Osteocyte (in vitro differentiated cells): ENCODE measurements around the gene PRKAA1. TPM values are rescaled to one million over a fixed set of nuclear protein-coding genes. Genes with fewer than 3 reads are reported as not detected.
"Not testable (repeated sequence)": the region's sequence is repeated elsewhere in the genome, so short reads cannot be mapped to it uniquely, and the experiment has no call there.

Source experiments
- DNase-seq: peaks from one replicate; pipeline ENCODE4 v3.0.0; 2021; ENCODE audit warnings: mixed read lengths; ENCODE audit not compliant: unreplicated experiment; ENCODE audit errors: extremely low spot score
- H3K27ac Mint-ChIP-seq: one replicate; pipeline ENCODE4 v1.8.0; 2021; ENCODE audit warnings: mild to moderate bottlenecking, mixed read lengths; ENCODE audit not compliant: unreplicated experiment
- H3K27me3 Mint-ChIP-seq: one replicate; pipeline ENCODE4 v1.8.0; 2021; ENCODE audit warnings: mixed read lengths; ENCODE audit not compliant: unreplicated experiment
- H3K36me3 Mint-ChIP-seq: one replicate; pipeline ENCODE4 v1.8.0; 2021; ENCODE audit warnings: mixed read lengths; ENCODE audit not compliant: unreplicated experiment
- H3K4me1 Mint-ChIP-seq: one replicate; pipeline ENCODE4 v1.8.0; 2021; ENCODE audit warnings: mixed read lengths; ENCODE audit not compliant: unreplicated experiment
- H3K4me3 Mint-ChIP-seq: one replicate; pipeline ENCODE4 v1.8.0; 2021; ENCODE audit warnings: mild to moderate bottlenecking, moderate library complexity, mixed read lengths; ENCODE audit not compliant: unreplicated experiment
- H3K9me3 Mint-ChIP-seq: one replicate; pipeline ENCODE4 v1.8.0; 2021; ENCODE audit warnings: mixed read lengths; ENCODE audit not compliant: unreplicated experiment
- CTCF ChIP-seq: fragments of 200-600 bp; sonication (generic); IDR thresholded peaks from 2 replicates; pipeline ENCODE4 v1.5.0; 2021; ENCODE audit warnings: antibody characterized with exemption, mild to moderate bottlenecking, moderate library complexity
- total RNA-seq: library from RNA; stranded (reverse); gene quantifications from 2 replicates; pipeline ENCODE4 v1.2.1, GENCODE V29; 2021

Gene PRKAA1
- total RNA-seq, 1 donor from 2014 or later: 91.1 TPM

GRCh38 chr5:40791715-40792139 lies 6.4 kb downstream of the PRKAA1 start:
- no peak for DNase-seq
- Mint-ChIP-seq H3K4me3 (no peak overlapping the region), H3K27ac (no peak overlapping the region), H3K27me3 (no peaks in the 10 kb centered on the region), H3K36me3 (peaks cover 11% of the 10 kb centered on the region), H3K4me1 (peaks cover 30% of the 10 kb centered on the region), H3K9me3 (peaks cover 10% of the 10 kb centered on the region)
- no peak for TF ChIP-seq CTCF

GRCh38 chr5:40790947-40791593 lies 7.1 kb downstream of the PRKAA1 start:
- no peak for TF ChIP-seq CTCF

GRCh38 chr5:40788941-40789340 lies 9.2 kb downstream of the PRKAA1 start:
- not testable (repeated sequence) for DNase-seq, H3K27me3 Mint-ChIP-seq, H3K36me3 Mint-ChIP-seq, H3K4me3 Mint-ChIP-seq, H3K9me3 Mint-ChIP-seq, H3K27ac Mint-ChIP-seq
- H3K4me1 Mint-ChIP-seq: peaks cover 18% of the 10 kb centered on the region

More at GRCh38 chr5:40790947-40791593, 7.1 kb downstream of the PRKAA1 start:
- Mint-ChIP-seq H3K4me1 (peaks cover 24% of the 10 kb centered on the region), H3K9me3 (peaks cover 10% of the 10 kb centered on the region), H3K36me3 (peaks cover 11% of the 10 kb centered on the region), H3K27ac (no peak overlapping the region), H3K4me3 (no peak overlapping the region), H3K27me3 (no peaks in the 10 kb centered on the region)
- DNase-seq: no peak

GRCh38 chr5:40787986-40788385 lies 10.2 kb downstream of the PRKAA1 start:
- H3K4me3 Mint-ChIP-seq: no peak overlapping the region
- peaks cover 10% of the 10 kb centered on the region for H3K9me3 Mint-ChIP-seq
- peaks cover 8% of the 10 kb centered on the region for H3K36me3 Mint-ChIP-seq
- no peak for DNase-seq
- no peaks in the 10 kb centered on the region for H3K27me3 Mint-ChIP-seq
- H3K4me1 Mint-ChIP-seq: peaks cover 14% of the 10 kb centered on the region
- H3K27ac Mint-ChIP-seq: no peak overlapping the region
- TF ChIP-seq CTCF: no peak

GRCh38 chr5:40786664-40787063 lies 11.5 kb downstream of the PRKAA1 start:
- DNase-seq, H3K27me3 Mint-ChIP-seq, H3K4me3 Mint-ChIP-seq, H3K9me3 Mint-ChIP-seq, H3K27ac Mint-ChIP-seq, H3K36me3 Mint-ChIP-seq: not testable (repeated sequence)
- H3K4me1 Mint-ChIP-seq: peaks cover 21% of the 10 kb centered on the region

GRCh38 chr5:40784916-40785315 lies 13.3 kb downstream of the PRKAA1 start:
- Mint-ChIP-seq H3K4me1 (peaks cover 21% of the 10 kb centered on the region), H3K4me3 (no peak overlapping the region), H3K27me3 (no peaks in the 10 kb centered on the region), H3K27ac (no peak overlapping the region), H3K36me3 (peaks cover 8% of the 10 kb centered on the region), H3K9me3 (peaks cover 10% of the 10 kb centered on the region)
- DNase-seq: no peak
- TF ChIP-seq CTCF: no peak
